ENCODE data around the gene TAPT1. TPM values are rescaled to one million over a fixed set of nuclear protein-coding genes. Genes with fewer than 3 reads are reported as not detected.

Gene TAPT1
- total RNA-seq, 1 experiment from 2014 or later = 17.3 TPM

DNA sequence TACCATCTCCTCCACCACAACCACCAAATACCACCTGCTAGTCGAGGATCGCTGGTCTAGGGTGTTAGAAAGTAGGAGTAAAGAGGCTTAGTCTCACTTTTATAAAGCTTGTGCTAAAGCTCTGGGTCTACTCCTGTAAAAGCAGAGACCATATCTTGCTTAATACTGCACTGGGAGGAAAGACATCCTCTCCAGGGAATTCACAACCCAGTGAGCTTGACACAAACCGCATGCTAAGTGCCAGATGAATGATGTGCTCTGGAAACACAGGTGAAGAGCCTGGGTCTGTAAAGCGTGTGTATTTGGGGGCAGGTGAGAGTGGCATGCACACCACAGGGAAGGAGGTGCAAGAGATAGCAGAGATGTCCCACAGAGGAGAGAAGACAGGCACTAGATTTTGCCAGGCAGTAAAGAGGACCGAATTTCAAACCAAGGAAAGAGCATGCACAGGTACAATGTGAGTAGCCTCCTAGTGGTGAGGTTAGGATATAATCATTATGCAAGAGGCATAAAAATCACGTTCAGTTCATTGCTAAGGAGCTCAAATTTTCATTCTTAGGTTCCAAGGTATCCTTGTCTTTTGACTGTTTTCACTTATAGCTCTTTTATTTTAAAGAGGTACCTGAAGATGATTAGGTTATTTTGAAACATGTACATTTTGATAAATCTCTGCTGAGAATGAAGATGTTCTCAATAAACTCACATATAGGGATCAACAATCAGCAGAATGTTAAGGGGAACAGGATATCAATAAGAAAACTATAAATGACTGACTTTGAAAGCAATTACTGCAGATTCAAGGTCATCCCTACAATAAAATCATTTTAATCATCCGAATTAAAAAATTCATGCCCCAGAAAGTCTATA, 20.7 kb downstream of the TAPT1 start:
- in situ Hi-C loops (cut with HindIII; ENCODE audit: low pct_unique_long_range_greater_than_20kb, low sequenced_read_pairs) = no loop called here
- intact Hi-C loops (cut with micrococcal nuclease; ENCODE audit: unreplicated experiment) = no loop called here
- POLR2A ChIA-PET = no interaction called here

DNA sequence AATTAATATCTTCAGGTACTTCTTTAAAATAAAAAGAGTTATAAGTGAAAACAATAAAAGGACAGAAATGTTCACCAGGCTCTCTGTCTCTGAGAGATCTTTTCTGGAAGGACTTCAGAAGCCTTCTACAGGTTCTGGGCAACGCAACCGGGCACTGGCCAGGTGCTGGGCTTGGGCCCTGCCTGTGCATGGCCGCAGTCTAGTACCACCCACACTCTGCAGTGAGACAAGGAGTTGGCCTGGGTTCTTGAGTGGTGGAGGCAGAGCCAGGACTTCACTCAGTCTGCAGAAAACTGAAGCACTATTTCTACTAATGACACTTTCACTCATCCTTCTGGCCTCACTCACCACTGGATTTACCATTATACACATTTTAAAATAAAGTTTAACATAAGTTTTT, 21.8 kb downstream of the TAPT1 start:
- in situ Hi-C loops (cut with HindIII; ENCODE audit: low pct_unique_long_range_greater_than_20kb, low sequenced_read_pairs) (no loop called here), intact Hi-C loops (cut with micrococcal nuclease; ENCODE audit: unreplicated experiment) (no loop called here)
- Histone ChIP-seq H3K4me3 (ENCODE audit: low read depth in 2 of 2, low read length in 2 of 2) (no peak overlapping the region), H3K36me3 (ENCODE audit: control insufficient read depth, insufficient read depth, low read length) (no peaks in the 10 kb centered on the region), H3K27ac (ENCODE audit: low read length) (no peak overlapping the region), H3K9me3 (ENCODE audit: control insufficient read depth, insufficient read depth, low read depth, low read length) (no peaks in the 10 kb centered on the region), H3K4me1 (ENCODE audit: control insufficient read depth, insufficient read depth, low read length) (no peaks in the 10 kb centered on the region), H3K27me3 (ENCODE audit: control insufficient read depth, insufficient read depth, low read length) (no peaks in the 10 kb centered on the region)
- TF ChIP-seq TCF7L2 (IDR thresholded peaks at IDR 0.05; ENCODE audit: low read depth, low read length) = no peak
- TF ChIP-seq CTCF (IDR thresholded peaks at IDR 0.05) = no peak
- ATAC-seq (no peak), DNase-seq (ENCODE audit: low read depth, low spot score) (no peak)
- ChIA-PET CTCF (no interaction called here), POLR2A (no interaction called here)
- no TSS peak for BruUV-seq (replicated peaks)

More for the DNA sequence above, 20.7 kb downstream of the TAPT1 start:
- no peak overlapping the region for H3K27ac ChIP-seq (ENCODE audit: low read length)
- H3K9me3 ChIP-seq (ENCODE audit: control insufficient read depth, insufficient read depth, low read depth, low read length) = no peaks in the 10 kb centered on the region
- DNase-seq (ENCODE audit: low read depth, low spot score) = no peak
- H3K4me1 ChIP-seq (ENCODE audit: control insufficient read depth, insufficient read depth, low read length) = no peaks in the 10 kb centered on the region
- no TSS peak for BruUV-seq (replicated peaks)
- no peaks in the 10 kb centered on the region for H3K36me3 ChIP-seq (ENCODE audit: control insufficient read depth, insufficient read depth, low read length)
- no peak overlapping the region for H3K4me3 ChIP-seq (ENCODE audit: low read depth in 2 of 2, low read length in 2 of 2)
- CTCF ChIA-PET = interaction anchor here (0.6 to 1.0 kb wide), 4 partner anchors 12 to 438 kb away, joined by 3 to 10 read pairs (median 4); no protein-coding TSS in a partner anchor
- H3K27me3 ChIP-seq (ENCODE audit: control insufficient read depth, insufficient read depth, low read length) = no peaks in the 10 kb centered on the region
- peak; percentile 60; the same call in 1 of the 2 replicates for ATAC-seq
- TF ChIP-seq CTCF (IDR thresholded peaks at IDR 0.05) = peak; percentile 70
- TF ChIP-seq, protein P1, sequence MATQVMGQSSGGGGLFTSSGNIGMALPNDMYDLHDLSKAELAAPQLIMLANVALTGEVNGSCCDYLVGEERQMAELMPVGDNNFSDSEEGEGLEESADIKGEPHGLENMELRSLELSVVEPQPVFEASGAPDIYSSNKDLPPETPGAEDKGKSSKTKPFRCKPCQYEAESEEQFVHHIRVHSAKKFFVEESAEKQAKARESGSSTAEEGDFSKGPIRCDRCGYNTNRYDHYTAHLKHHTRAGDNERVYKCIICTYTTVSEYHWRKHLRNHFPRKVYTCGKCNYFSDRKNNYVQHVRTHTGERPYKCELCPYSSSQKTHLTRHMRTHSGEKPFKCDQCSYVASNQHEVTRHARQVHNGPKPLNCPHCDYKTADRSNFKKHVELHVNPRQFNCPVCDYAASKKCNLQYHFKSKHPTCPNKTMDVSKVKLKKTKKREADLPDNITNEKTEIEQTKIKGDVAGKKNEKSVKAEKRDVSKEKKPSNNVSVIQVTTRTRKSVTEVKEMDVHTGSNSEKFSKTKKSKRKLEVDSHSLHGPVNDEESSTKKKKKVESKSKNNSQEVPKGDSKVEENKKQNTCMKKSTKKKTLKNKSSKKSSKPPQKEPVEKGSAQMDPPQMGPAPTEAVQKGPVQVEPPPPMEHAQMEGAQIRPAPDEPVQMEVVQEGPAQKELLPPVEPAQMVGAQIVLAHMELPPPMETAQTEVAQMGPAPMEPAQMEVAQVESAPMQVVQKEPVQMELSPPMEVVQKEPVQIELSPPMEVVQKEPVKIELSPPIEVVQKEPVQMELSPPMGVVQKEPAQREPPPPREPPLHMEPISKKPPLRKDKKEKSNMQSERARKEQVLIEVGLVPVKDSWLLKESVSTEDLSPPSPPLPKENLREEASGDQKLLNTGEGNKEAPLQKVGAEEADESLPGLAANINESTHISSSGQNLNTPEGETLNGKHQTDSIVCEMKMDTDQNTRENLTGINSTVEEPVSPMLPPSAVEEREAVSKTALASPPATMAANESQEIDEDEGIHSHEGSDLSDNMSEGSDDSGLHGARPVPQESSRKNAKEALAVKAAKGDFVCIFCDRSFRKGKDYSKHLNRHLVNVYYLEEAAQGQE (IDR thresholded peaks at IDR 0.05; ENCODE audit: insufficient read depth in 1 of 2, low read depth in 2 of 2, low read length in 1 of 2) = no peak
- no peak for TF ChIP-seq POLR2AphosphoS5 (IDR thresholded peaks at IDR 0.05; ENCODE audit: low read depth, low read length)
- no peak for TF ChIP-seq TCF7L2 (IDR thresholded peaks at IDR 0.05; ENCODE audit: low read depth, low read length)
- no peak for TF ChIP-seq SIN3A (IDR thresholded peaks at IDR 0.05; ENCODE audit: borderline replicate concordance, insufficient read depth, low read depth, low read length)
